Stimulated activated CD8-positive, alpha-beta memory T cell treated with anti-CD3 and anti-CD28 coated beads, Interleukin-15, amount 100 ng/mL, for 4 hours (primary cell): Measurements from ENCODE around the gene MTTP.

Source experiments
- DNase-seq, 2 donors: peaks; one replicate each; pipeline ENCODE4 v3.0.0-alpha.2; 2020; ENCODE audit warnings: low read depth in 2 of 2

Gene MTTP

DNA sequence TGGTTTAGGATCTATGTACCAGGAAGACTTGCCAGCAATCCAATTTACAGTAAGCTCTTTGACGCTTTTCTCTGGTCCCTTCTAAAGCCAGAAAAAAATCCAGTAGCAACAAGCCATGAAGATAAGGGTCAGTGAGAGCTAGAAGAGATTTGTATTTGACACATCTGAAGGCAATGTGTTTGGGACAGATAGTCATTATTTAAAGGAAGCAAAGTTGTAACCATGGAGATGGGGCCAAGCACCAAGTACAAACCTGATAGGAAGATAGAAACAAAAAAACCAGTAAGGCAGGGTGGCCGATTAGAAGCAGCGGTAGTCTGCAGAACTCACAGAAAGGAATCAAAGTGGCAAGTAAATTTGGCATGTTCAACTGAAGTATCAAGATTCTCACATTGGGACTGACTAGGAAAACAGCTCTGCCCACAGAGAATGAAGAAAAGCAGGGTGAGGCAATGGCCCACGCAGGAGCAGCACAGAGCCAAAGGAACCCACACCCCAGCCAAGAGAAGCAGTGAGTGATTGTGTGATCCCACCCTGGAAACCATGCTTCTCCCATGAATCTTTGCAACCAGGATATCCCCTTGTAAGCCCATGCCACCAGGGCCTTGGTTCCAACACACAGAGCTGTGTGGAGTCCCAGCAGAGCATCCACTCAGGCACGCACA lies 95.9 kb downstream of the MTTP start:
- no peak for DNase-seq
